Adrenal gland (tissue), 5 donors: ENCODE data around the gene MUSK.

ENCODE experiments used
- POLR2A ChIP-seq, 2 donors: fragments of 450-650 bp; IDR thresholded peaks; one replicate each; pipeline ENCODE4 v1.6.1; 2017; ENCODE audit warnings: antibody characterized with exemption in 2 of 2, mild to moderate bottlenecking in 2 of 2, moderate library complexity in 1 of 2
- TF ChIP-seq, protein P1 (sequence below), 6 experiments: fragments of 450-650 bp in 4 of 6; fragments of 200-600 bp in 2 of 6; sonication (generic) in 1 of 6; IDR thresholded peaks; 1 replicate in 5 of 6; 2 replicates in 1 of 6; pipeline versions ENCODE4 v1.5.1 to v1.8.0; 2016 to 2021; ENCODE audit warnings: antibody characterized with exemption in 6 of 6, mild to moderate bottlenecking in 2 of 6, moderate library complexity in 1 of 6
- donor health status: DM: no; HTN: no; CAD: no.

DNA sequence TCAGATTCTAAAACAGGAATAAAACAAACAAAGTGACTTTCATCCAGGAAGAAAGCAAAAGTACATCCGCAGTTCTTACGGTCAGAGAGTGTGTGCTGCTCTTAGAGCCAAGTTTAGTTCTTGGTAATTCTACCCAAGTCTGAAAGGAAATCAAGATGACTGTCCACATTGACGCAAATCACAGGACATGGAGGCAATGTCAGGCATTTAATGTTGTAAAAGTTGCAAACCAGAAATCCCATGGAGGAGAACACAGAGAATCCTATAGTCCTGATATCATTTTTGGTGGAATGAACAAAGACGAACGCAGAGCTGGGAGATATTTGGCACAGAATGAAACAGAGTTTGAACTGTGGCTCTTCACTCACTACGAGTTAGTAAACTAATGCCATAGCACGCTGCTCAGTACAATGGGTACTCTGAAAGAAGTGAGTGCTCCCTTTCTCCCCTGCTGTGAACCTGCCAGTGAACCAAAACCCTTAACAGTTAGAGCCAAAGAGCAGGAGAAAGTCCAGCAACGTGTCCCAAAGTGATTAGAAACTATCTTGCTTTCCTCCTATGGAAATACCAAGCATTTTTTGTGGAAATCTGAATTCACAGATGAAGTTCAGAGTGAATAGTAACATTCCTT lies 74.3 kb downstream of the MUSK start:
- no peak for TF ChIP-seq POLR2A (IDR thresholded peaks at IDR 0.05)
- TF ChIP-seq, protein P1, sequence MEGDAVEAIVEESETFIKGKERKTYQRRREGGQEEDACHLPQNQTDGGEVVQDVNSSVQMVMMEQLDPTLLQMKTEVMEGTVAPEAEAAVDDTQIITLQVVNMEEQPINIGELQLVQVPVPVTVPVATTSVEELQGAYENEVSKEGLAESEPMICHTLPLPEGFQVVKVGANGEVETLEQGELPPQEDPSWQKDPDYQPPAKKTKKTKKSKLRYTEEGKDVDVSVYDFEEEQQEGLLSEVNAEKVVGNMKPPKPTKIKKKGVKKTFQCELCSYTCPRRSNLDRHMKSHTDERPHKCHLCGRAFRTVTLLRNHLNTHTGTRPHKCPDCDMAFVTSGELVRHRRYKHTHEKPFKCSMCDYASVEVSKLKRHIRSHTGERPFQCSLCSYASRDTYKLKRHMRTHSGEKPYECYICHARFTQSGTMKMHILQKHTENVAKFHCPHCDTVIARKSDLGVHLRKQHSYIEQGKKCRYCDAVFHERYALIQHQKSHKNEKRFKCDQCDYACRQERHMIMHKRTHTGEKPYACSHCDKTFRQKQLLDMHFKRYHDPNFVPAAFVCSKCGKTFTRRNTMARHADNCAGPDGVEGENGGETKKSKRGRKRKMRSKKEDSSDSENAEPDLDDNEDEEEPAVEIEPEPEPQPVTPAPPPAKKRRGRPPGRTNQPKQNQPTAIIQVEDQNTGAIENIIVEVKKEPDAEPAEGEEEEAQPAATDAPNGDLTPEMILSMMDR (IDR thresholded peaks at IDR 0.05): no peak
